H1 (cell line): Measurements from ENCODE around the gene PCSK1N.

ENCODE experiments used
- CBX5 ChIP-seq: fragments of 300-800, 300-1000 bp; sonication (generic); IDR thresholded peaks from 2 replicates; pipeline ENCODE4 v1.7.1; 2016; ENCODE audit warnings: antibody characterized with exemption, low read length, low read depth
- CHD2 ChIP-seq: IDR thresholded peaks from 2 replicates; pipeline ENCODE4 v1.6.1; 2012; ENCODE audit warnings: low read length, improper control_type of control experiment
- CTCF ChIP-seq, 3 experiments: IDR thresholded peaks; 1 replicate in 2 of 3; 2 replicates in 1 of 3; pipeline versions ENCODE4 v1.5.1 to v1.6.1; 2011; ENCODE audit warnings: low read length in 3 of 3, mild to moderate bottlenecking in 3 of 3, inconsistent platforms in 2 of 3, low read depth in 1 of 3, moderate library complexity in 1 of 3; ENCODE audit not compliant: insufficient read depth in 1 of 3; ENCODE audit errors: control extremely low read depth in 1 of 3
- GABPA ChIP-seq: IDR thresholded peaks from 2 replicates; pipeline ENCODE4 v1.6.1; 2011; ENCODE audit warnings: mild to moderate bottlenecking, low read length, moderate library complexity, borderline replicate concordance; ENCODE audit not compliant: insufficient read depth
- NRF1 ChIP-seq: IDR thresholded peaks from 2 replicates; pipeline ENCODE4 v1.6.1; 2011; ENCODE audit warnings: mild to moderate bottlenecking, low read depth, low read length, improper control_type of control experiment
- POLR2A ChIP-seq, 2 experiments: IDR thresholded peaks; 1 replicate in 1 of 2; 2 replicates in 1 of 2; pipeline ENCODE4 v1.6.1; 2011; ENCODE audit warnings: low read depth in 2 of 2, low read length in 2 of 2, mild to moderate bottlenecking in 2 of 2; ENCODE audit errors: control extremely low read depth in 1 of 2
- POLR2AphosphoS5 ChIP-seq: IDR thresholded peaks from 2 replicates; pipeline ENCODE4 v1.6.1; 2011; ENCODE audit warnings: low read depth, low read length
- RAD21 ChIP-seq, 2 experiments: IDR thresholded peaks in 1 of 2; conservative IDR thresholded peaks in 1 of 2; 2 replicates each; pipeline ENCODE4 v1.6.1; 2011; ENCODE audit warnings: low read depth in 2 of 2, low read length in 2 of 2, improper control_type of control experiment in 1 of 2, inconsistent platforms in 1 of 2, mild to moderate bottlenecking in 1 of 2, moderate library complexity in 1 of 2
- YY1 ChIP-seq: IDR thresholded peaks from 2 replicates; pipeline ENCODE4 v1.6.1; 2011; ENCODE audit warnings: low read depth, mild to moderate bottlenecking, low read length

- TF ChIP-seq CBX5 (no peak), CTCF (IDR thresholded peaks at IDR 0.05; ENCODE audit: control extremely low read depth in 1 of 3, insufficient read depth in 1 of 3, low read depth in 1 of 3, low read length in 3 of 3) (no peak), RAD21 (IDR thresholded peaks at IDR 0.05 in 1 of 2, conservative IDR thresholded peaks at IDR 0.05 in 1 of 2; ENCODE audit: low read depth in 2 of 2, low read length in 2 of 2) (no peak), CHD2 (no peak), YY1 (no peak), POLR2AphosphoS5 (no peak), GABPA (no peak), NRF1 (no peak), POLR2A (IDR thresholded peaks at IDR 0.05; ENCODE audit: control extremely low read depth in 1 of 2, low read depth in 2 of 2, low read length in 2 of 2) (no peak)
Measured at GRCh38 chrX:48831909-48832291, 3.5 kb downstream of the PCSK1N start.
